Measurements from ENCODE around the gene CELF6.

Gene CELF6

DNA sequence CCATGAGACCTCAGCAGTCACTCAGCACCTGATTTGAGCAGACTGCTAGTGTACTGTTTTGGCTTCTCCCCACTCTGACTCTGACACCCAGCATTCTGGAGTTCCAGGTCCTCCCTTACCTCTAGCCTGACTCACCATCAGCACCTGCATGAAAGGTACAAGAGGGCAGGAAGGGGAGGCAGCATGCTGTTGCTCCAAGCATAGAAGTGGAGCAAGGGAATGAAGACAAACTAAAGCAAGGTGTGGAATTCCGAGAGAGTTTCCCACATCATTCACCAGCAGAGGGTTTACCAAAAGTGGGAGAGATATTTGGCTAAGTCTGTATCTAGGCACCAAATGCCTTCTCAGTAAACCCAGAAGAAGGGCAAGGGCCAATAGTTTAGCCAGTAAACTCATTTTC lies 34.5 kb upstream of the CELF6 start:
- DNase-seq (ENCODE audit: low spot score): no peak
- TF ChIP-seq, protein P1, sequence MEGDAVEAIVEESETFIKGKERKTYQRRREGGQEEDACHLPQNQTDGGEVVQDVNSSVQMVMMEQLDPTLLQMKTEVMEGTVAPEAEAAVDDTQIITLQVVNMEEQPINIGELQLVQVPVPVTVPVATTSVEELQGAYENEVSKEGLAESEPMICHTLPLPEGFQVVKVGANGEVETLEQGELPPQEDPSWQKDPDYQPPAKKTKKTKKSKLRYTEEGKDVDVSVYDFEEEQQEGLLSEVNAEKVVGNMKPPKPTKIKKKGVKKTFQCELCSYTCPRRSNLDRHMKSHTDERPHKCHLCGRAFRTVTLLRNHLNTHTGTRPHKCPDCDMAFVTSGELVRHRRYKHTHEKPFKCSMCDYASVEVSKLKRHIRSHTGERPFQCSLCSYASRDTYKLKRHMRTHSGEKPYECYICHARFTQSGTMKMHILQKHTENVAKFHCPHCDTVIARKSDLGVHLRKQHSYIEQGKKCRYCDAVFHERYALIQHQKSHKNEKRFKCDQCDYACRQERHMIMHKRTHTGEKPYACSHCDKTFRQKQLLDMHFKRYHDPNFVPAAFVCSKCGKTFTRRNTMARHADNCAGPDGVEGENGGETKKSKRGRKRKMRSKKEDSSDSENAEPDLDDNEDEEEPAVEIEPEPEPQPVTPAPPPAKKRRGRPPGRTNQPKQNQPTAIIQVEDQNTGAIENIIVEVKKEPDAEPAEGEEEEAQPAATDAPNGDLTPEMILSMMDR (IDR thresholded peaks at IDR 0.05; ENCODE audit: extremely low read depth, missing control alignments): no peak

DNA sequence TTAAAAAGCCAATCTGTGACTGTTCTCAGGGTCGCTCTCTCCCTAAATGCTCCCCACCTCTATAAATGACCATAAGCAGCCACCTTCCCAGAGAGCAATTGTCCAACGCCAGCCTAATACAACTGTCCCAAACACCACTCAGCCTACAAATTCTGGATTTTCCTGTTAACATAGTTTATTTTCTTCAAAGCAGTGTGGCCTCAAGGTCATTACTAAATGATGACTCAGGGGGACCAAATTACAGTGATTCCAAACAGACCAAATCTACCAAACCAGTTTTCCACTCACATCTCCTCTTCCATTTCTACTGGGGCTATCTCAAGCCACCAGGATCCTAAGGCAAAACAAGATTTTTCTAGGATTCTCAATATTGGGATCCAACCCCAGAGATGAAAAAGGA lies 33.3 kb upstream of the CELF6 start:
- TF ChIP-seq, protein P1 (IDR thresholded peaks at IDR 0.05; ENCODE audit: extremely low read depth, missing control alignments): no peak
- DNase-seq (ENCODE audit: low spot score): no peak

DNA sequence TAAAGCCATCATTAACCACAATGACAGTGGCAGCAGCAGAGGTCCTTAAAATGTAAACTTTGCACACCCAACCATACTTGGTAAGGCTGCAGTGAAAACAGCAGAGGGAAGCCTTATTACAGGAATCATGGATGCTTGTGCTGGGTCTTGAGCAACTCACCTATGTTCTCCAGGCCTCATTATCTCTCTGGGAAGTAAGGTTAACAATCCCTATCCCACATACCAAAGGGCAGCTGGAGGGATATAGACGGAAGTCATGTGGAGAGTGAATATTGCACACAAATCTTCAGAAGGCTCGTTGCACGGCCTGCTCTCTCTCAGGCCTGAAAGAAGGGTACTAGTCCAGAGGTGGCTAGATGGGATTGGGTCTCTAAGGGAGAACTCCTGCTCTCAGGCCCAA lies 25.8 kb upstream of the CELF6 start:
- no peak for DNase-seq (ENCODE audit: low spot score)

DNA sequence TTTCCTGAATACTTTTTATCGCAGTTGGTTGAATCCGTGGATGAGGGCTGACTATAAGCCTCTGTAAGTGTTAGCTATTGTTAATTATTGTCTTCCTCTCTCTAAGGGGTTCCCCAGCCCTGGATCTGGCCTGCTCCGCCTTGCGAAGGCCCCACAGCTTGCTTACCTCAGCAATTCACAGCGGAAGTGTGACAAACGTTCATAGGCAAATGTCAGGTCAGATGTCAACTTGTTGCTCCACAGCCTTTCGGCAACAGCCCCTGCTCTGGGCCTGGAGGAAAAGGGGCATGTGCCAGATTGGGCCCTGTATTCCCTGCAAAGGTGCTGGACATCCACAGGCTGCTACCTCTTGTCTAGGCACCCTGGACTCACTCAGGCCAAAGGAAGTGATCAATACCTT lies 25.3 kb upstream of the CELF6 start:
- TF ChIP-seq, protein P1 (IDR thresholded peaks at IDR 0.05; ENCODE audit: extremely low read depth, missing control alignments): no peak
- no peak for DNase-seq (ENCODE audit: low spot score)

More for the DNA sequence above, 25.8 kb upstream of the CELF6 start:
- TF ChIP-seq, protein P1 (IDR thresholded peaks at IDR 0.05; ENCODE audit: extremely low read depth, missing control alignments): no peak

DNA sequence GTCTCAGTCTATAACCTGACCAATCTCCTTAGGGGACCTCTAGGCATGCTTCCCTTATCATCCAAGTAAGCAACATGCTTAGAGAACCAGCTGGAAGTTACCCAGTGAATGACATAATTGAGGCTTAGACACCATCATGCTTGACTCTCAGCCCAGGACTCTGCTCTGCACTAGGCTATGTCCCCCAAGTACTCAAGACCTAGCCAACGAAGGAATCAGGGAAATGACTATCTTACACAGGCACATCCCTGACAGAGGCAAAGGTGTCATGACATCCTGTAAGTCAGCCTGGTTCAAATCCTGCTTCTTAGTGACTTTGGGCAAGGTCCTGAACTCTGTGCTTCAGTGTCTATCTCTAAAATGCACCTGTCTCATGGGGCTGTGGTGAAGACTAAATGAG lies 24.6 kb upstream of the CELF6 start:
- no peak for DNase-seq (ENCODE audit: low spot score)
- TF ChIP-seq, protein P1 (IDR thresholded peaks at IDR 0.05; ENCODE audit: extremely low read depth, missing control alignments): no peak

DNA sequence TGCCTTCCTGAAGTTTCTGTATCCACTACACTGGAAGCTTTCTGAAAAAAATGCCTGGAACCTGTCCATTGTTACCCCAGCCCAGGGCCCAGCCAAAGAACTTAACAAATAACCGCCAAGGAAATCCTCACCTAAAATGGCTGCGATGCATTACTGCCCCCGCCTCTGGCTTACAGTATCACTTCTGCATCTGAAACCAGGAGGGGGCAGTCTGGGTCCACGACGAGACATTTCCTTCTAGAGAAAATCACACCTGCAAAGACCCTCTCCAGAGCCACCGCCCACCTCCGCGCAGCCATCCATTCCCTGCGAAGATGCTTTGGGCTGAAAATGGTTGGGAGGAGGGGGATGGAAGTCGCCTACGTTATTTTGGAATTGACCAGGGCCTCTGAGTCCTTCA lies 22.4 kb upstream of the CELF6 start:
- DNase-seq (ENCODE audit: low spot score): no peak
- TF ChIP-seq, protein P1 (IDR thresholded peaks at IDR 0.05; ENCODE audit: extremely low read depth, missing control alignments): peak; percentile 18

DNA sequence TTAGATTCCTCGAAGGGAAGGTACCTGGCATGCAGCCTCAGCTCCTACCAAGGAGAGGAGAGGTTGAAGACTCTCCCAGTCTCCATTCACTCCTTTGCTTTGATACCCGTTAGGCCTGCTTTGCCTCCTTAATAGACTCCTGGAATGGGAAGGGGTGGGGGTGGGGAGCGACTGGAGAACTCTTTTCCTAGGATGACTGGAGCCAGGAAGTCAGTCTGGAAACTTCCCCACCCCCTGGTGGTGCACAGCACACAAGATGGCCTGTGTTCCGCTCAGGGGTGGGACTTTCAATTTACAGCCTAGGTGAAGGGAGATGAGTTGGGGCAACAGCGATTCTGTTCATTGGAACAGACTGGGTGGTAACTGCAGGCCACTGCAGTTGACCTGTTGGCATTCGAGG lies 21.4 kb upstream of the CELF6 start:
- no peak for DNase-seq (ENCODE audit: low spot score)
- TF ChIP-seq, protein P1 (IDR thresholded peaks at IDR 0.05; ENCODE audit: extremely low read depth, missing control alignments): no peak

All from GM20000 (cell line).